Fibroblast of lung (primary cell): ENCODE results near the gene TMC3. TPM values are rescaled to one million over a fixed set of nuclear protein-coding genes. Genes with fewer than 3 reads are reported as not detected.

Source experiments
- DNase-seq, 2 donors: peaks; one replicate each; pipeline versions ENCODE4 v3.0.0 to v3.0.0-alpha.2; 2010; ENCODE audit warnings: low read depth in 2 of 2
- H2AFZ ChIP-seq: 2 replicates; pipeline ENCODE4 v1.5.1; 2012; ENCODE audit warnings: low read length, control low read depth, inconsistent platforms
- H3K27ac ChIP-seq: 2 replicates; pipeline ENCODE4 v1.5.1; 2011; ENCODE audit warnings: low read length, control low read depth; ENCODE audit not compliant: insufficient read depth
- H3K27me3 ChIP-seq: 2 replicates; pipeline ENCODE4 v1.5.1; 2011; ENCODE audit warnings: mild to moderate bottlenecking, low read length; ENCODE audit not compliant: control insufficient read depth, insufficient read depth
- H3K36me3 ChIP-seq: 2 replicates; pipeline ENCODE4 v1.5.1; 2011; ENCODE audit warnings: low read length; ENCODE audit not compliant: control insufficient read depth, insufficient read depth
- H3K4me1 ChIP-seq: 2 replicates; pipeline ENCODE4 v1.5.1; 2011; ENCODE audit warnings: low read length; ENCODE audit not compliant: control insufficient read depth, insufficient read depth; ENCODE audit errors: extremely low read depth
- H3K4me2 ChIP-seq: 2 replicates; pipeline ENCODE4 v1.5.1; 2011; ENCODE audit warnings: low read length, control low read depth; ENCODE audit not compliant: insufficient read depth; ENCODE audit errors: extremely low read depth
- H3K4me3 ChIP-seq, 4 experiments: fragments of 200-600 bp in 1 of 4; sonication (generic) in 1 of 4; replicated peaks in 1 of 4; 2 replicates each; pipeline ENCODE4 v1.5.1; 2011 to 2016; ENCODE audit warnings: low read length in 4 of 4, low read depth in 3 of 4, mild to moderate bottlenecking in 3 of 4, control low read depth in 2 of 4, inconsistent platforms in 1 of 4, mixed read lengths in 1 of 4; ENCODE audit not compliant: insufficient read depth in 1 of 4; ENCODE audit errors: control extremely low read depth in 1 of 4
- H3K79me2 ChIP-seq: 2 replicates; pipeline ENCODE4 v1.5.1; 2012; ENCODE audit warnings: mild to moderate bottlenecking, low read length, inconsistent platforms; ENCODE audit not compliant: control insufficient read depth, insufficient read depth
- H3K9ac ChIP-seq: 2 replicates; pipeline ENCODE4 v1.5.1; 2011; ENCODE audit warnings: mild to moderate bottlenecking, low read length, control low read depth; ENCODE audit not compliant: insufficient read depth
- H3K9me3 ChIP-seq: 2 replicates; pipeline ENCODE4 v1.5.1; 2012; ENCODE audit warnings: low read depth, low read length; ENCODE audit not compliant: control insufficient read depth, insufficient read depth
- H4K20me1 ChIP-seq: 2 replicates; pipeline ENCODE4 v1.5.1; 2011; ENCODE audit warnings: low read length; ENCODE audit not compliant: control insufficient read depth, insufficient read depth; ENCODE audit errors: extremely low read depth
- EZH2 ChIP-seq: IDR thresholded peaks from 2 replicates; pipeline ENCODE4 v1.5.1; 2012; ENCODE audit warnings: low read length, control low read depth, mild to moderate bottlenecking; ENCODE audit errors: missing control alignments
- polyA plus RNA-seq, 2 donors: library from polyadenylated mRNA; depleted of rRNA in 1 of 2; stranded (reverse) in 1 of 2; unstranded in 1 of 2; fragments of >200 nt; gene quantifications; 2 replicates each; pipeline ENCODE4 v1.2.1, GENCODE V29; 2011 to 2012; ENCODE audit warnings: missing spikeins in 1 of 2
- total RNA-seq: library from RNA; depleted of rRNA; stranded (reverse); fragments of >200 nt; gene quantifications from 2 replicates; pipeline ENCODE4 v1.2.1, GENCODE V29; 2014
- TF ChIP-seq, protein P1 (sequence below), 2 donors: IDR thresholded peaks in 1 of 2; conservative IDR thresholded peaks in 1 of 2; 1 replicate in 1 of 2; 2 replicates in 1 of 2; pipeline ENCODE4 v1.5.1; 2011 to 2012; ENCODE audit warnings: low read length in 2 of 2, control low read depth in 1 of 2, inconsistent platforms in 1 of 2, low read depth in 1 of 2, mild to moderate bottlenecking in 1 of 2

TMC3 gene
- total and polyA plus RNA-seq, 2 donors (not counting 1 experiment from before 2014, with no cell fraction given), result not detected

- H3K27me3 ChIP-seq, result no peaks in the 10 kb centered on the region
- H2AFZ ChIP-seq, result no peak overlapping the region
- H3K4me3 ChIP-seq, result no peak overlapping the region
- no peak overlapping the region for H3K4me2 ChIP-seq
- peak in 1 of 2 donors; percentile 71 for DNase-seq
- H3K27ac ChIP-seq, result no peak overlapping the region
- TF ChIP-seq, protein P1, sequence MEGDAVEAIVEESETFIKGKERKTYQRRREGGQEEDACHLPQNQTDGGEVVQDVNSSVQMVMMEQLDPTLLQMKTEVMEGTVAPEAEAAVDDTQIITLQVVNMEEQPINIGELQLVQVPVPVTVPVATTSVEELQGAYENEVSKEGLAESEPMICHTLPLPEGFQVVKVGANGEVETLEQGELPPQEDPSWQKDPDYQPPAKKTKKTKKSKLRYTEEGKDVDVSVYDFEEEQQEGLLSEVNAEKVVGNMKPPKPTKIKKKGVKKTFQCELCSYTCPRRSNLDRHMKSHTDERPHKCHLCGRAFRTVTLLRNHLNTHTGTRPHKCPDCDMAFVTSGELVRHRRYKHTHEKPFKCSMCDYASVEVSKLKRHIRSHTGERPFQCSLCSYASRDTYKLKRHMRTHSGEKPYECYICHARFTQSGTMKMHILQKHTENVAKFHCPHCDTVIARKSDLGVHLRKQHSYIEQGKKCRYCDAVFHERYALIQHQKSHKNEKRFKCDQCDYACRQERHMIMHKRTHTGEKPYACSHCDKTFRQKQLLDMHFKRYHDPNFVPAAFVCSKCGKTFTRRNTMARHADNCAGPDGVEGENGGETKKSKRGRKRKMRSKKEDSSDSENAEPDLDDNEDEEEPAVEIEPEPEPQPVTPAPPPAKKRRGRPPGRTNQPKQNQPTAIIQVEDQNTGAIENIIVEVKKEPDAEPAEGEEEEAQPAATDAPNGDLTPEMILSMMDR (conservative IDR thresholded peaks at IDR 0.05 in 1 of 2, IDR thresholded peaks at IDR 0.05 in 1 of 2; ENCODE audit: low read depth in 1 of 2, low read length in 2 of 2), result no peak
- no peak for TF ChIP-seq EZH2
- peaks cover 2% of the 10 kb centered on the region for H3K4me1 ChIP-seq
- no peaks in the 10 kb centered on the region for H3K9me3 ChIP-seq
- no peaks in the 10 kb centered on the region for H3K36me3 ChIP-seq
- no peak overlapping the region for H3K9ac ChIP-seq
- no peaks in the 10 kb centered on the region for H4K20me1 ChIP-seq
- H3K79me2 ChIP-seq, result no peaks in the 10 kb centered on the region
These were observed 76.9 kb downstream of the TMC3 start for GRCh38 chr15:81297147-81297572.

DNA sequence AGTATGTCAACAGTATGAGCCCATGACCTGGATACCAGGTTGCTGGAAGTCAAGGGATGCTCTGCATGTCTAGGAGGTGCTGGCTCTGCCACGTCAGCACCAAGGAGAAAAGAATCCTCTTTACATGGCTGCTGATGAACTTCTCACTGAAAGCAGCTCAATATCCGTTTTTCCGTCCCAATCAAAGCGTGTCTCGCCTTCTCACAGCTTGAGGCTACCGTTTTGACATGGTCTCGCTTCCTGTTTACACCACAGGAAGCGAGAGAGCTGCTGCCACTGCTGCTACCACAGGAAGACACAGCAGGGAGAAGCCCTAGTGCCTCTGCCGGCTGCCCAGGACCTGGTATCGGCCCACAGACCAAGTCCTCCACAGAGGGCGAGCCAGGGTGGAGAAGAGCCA is 77.3 kb downstream of the TMC3 start:
- no peaks in the 10 kb centered on the region for H3K36me3 ChIP-seq
- DNase-seq, result no peak
- no peak overlapping the region for H3K4me3 ChIP-seq
- no peaks in the 10 kb centered on the region for H3K27me3 ChIP-seq
- H3K9ac ChIP-seq, result no peak overlapping the region
- no peaks in the 10 kb centered on the region for H4K20me1 ChIP-seq
- H2AFZ ChIP-seq, result no peak overlapping the region
- TF ChIP-seq, protein P1 (conservative IDR thresholded peaks at IDR 0.05 in 1 of 2, IDR thresholded peaks at IDR 0.05 in 1 of 2; ENCODE audit: low read depth in 1 of 2, low read length in 2 of 2), result no peak
- no peak for TF ChIP-seq EZH2
- H3K4me2 ChIP-seq, result no peak overlapping the region
- H3K4me1 ChIP-seq, result peaks cover 2% of the 10 kb centered on the region
- no peaks in the 10 kb centered on the region for H3K79me2 ChIP-seq
- H3K27ac ChIP-seq, result no peak overlapping the region
- H3K9me3 ChIP-seq, result no peaks in the 10 kb centered on the region

GRCh38 chr15:81296186-81296585 is 77.8 kb downstream of the TMC3 start:
- Histone ChIP-seq H3K27ac (no peak overlapping the region), H4K20me1 (no peaks in the 10 kb centered on the region), H3K9me3 (no peaks in the 10 kb centered on the region), H3K4me1 (peaks cover 2% of the 10 kb centered on the region), H3K4me2 (no peak overlapping the region), H2AFZ (no peak overlapping the region), H3K79me2 (no peaks in the 10 kb centered on the region), H3K4me3 (no peak overlapping the region), H3K27me3 (no peaks in the 10 kb centered on the region), H3K36me3 (no peaks in the 10 kb centered on the region), H3K9ac (no peak overlapping the region)
- no peak for DNase-seq
- TF ChIP-seq, protein P1 (conservative IDR thresholded peaks at IDR 0.05 in 1 of 2, IDR thresholded peaks at IDR 0.05 in 1 of 2; ENCODE audit: low read depth in 1 of 2, low read length in 2 of 2), result no peak
- no peak for TF ChIP-seq EZH2
